Measurements from ENCODE around the gene CPSF4. TPM values are rescaled to one million over a fixed set of nuclear protein-coding genes. Genes with fewer than 3 reads are reported as not detected.
"Not testable (repeated sequence)": the region's sequence is repeated elsewhere in the genome, so short reads cannot be mapped to it uniquely, and the experiment has no call there.

Gene CPSF4
- total RNA-seq, 1 donor from 2014 or later = 16.3 TPM

DNA sequence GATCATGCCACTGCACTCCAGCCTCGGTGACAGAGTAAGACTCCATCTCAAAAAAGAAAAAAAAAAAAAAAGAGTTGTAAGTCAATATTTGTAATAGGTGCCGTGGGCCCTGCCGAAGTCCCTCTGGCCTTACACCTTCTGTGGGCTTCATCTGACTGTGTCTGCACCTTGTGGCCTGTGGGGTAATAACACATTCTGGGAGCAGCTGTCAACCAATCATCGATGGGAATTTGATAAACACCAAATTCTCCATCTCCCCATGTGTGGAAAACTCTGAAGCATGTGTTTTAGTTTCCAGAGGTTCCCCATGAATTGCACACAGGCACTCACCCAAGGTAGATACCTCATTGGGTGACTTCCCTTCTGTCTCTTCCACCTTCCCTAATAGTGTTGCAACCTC, 50.5 kb downstream of the CPSF4 start:
- DNase-seq (ENCODE audit: low read depth in 2 of 2) = no peak

DNA sequence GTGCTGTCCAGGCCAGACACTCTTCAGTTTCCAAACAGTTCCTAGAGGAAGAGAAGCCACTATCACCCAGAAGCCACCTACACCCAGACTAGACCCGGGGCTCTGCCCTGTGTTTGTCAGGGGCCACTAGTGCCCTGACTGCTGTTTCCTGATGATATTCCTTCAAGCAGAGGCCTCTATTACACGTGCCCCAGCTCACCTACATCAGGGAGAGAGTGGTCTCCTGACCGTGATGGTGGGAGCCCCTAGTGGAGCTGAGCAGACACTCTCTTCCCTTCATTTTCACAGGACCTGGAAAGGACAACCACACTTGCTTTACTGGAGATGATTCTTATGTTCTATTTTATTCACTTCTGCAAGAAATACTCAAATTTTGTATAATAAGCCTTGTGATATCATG, 52.1 kb downstream of the CPSF4 start:
- DNase-seq (ENCODE audit: low read depth in 2 of 2) = no peak

DNA sequence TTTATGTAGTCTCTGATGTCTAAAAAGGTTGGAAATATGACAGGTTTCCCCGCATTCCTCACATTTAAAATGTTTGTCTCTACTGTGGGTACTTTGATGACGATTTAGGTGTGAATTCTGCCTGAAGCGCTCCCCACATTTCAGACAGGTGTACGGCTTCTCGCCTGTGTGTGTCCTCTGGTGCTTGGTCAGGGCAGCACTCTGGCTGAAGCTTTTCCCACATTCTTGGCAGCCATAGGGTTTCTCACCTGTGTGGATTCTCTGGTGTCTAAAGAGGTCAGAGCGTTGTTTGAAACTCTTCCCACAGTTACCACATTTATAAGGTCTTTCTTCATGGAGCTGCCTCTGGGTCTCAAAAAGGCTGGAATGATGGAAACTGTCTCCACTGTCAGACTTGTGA, 55.1 kb downstream of the CPSF4 start:
- DNase-seq (ENCODE audit: low read depth in 2 of 2) = no peak

DNA sequence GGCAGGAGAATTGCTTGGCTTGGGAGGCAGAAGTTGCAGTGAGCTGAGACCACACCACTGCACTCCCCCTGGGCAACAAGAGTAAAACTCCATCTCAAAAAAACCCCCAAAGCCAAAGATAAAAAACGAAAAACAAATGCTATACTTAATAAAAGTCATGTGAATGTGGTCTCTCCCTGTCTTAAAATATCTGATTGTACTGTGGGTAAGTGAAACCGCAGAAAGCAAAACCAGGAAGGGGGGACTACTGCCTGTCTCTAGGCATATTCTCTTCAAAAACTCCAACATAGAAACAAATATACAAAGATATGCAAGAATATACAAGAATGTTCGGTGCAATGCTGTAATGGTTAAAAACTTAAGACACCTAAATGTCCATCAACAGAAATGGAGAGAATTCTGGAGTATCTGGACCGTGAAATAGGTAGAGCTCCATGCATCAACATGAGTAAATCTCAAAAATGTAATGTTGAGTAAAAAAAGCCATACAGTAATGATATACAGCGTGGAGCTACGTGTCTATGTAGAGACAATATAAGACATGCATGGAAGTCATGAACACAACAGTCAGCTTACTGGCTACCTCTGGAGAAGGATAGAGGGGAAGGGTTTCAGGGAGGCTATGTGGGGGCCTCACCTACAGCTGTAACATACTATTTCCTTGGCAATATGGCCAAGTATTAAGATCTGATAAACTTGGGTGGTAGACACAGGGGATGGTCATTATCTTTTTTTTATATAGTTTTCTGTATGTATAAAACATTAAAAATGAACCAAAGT, 59.2 kb downstream of the CPSF4 start:
- DNase-seq (ENCODE audit: low read depth in 2 of 2) = no peak

DNA sequence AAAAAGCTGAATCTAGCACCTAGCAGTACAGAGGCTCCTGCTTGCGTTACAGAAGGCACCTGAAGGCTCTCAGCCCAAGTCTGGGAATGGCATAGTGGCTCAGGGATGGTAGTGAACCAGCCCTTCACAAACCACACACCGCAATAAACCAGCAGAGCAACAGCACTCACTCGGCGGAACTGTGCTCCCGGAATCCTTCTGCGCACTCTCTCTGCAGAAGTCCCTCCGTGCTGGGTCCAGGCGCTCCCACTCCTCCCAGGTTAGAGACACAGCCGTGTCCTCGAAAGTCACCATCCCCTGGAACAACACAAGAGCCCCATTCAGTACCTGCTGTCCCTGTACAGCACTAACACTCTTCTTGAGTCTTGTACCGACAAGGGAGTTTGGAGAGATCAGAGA, 59.8 kb downstream of the CPSF4 start:
- peak in 1 of 2 donors; percentile 17 for DNase-seq (ENCODE audit: low read depth in 2 of 2)

DNA sequence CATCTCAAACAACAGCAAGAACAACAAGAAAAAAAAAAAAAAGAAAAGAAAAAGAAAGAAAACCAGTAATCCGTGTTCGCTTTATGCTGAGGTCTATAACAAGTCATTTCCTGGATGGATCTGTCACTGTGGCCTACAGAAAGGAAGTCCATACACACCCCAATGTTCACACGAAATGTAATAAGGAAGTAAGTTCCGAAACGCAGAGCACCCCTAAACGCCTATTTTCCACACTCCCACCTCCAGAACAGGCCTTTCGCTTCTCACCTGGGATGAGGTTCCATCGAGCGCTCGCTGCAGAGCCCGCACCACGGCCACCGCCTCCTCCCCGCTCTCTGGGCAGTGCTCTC, 60.6 kb downstream of the CPSF4 start:
- DNase-seq (ENCODE audit: low read depth in 2 of 2) = peak; percentile 41

DNA sequence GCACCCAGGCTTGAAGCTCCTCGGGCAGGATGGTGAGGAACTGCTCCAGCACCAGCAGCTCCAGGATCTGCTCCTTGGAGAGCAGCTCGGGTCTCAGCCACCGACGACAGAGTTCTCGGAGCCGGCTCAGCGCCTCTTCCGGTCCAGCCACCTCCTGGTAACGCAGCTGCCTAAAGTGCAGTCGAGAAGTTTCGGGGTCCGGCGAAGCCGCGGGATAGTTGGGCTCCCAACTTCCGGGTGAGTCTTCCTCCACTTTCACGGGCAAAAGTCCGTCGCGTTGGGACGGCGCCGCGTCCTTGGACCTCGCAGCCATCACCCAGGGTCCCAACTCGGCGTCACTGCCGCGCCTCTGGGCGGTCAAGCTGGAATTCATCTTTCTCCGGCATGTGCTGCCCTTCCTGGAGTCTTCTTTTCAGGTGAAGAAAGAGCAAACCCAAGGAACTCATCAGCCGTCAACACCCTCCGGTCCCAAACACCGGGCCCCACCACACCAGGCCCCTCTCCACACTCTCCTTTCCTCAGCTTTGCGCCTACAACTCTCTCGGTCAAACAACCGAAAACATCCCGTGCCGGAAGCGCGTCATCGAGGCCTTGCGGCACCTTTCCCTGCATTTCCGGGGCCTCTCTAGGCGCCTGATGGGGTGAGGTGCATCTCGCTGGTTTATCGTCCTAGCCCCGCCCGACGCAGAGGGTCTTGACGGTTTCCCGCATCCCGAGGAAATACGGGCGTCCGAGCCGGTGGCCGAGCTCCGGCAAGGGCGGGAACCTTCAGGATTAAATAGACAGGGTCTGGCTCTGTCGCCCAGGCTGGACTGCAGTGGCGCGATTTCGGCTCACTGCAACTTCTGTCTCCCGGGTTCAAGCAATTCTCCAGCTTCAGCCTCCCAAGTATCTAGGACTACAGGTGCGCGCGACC, 61.2 kb downstream of the CPSF4 start, which contains the start of gene ZNF394:
Gene ZNF394, minus strand, starts transcription at position 561 of the 916 bp plus-strand sequence. Its CDS starts 188 bp downstream, at position 373.
- peak; percentile 89 to 92 for DNase-seq (ENCODE audit: low read depth in 2 of 2)

DNA sequence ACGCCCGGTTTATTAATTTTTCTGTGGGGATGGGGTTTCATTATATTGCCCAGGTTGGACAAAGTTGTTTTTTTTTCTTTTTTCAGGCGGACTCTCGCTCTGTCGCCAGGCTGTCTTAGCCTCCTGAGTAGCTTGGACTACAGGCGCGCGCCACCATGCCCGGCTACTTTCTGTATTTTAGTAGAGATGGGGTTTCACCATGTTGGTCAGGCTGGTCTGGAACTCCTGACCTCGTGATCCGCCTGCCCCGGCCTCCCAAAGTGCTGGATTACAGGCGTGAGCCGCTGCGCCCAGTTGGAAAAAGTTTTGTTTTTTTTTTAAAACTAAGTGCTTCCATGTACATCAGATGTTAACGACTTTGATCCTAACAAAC, 61.9 kb downstream of the CPSF4 start:
- DNase-seq (ENCODE audit: low read depth in 2 of 2) = no peak

DNA sequence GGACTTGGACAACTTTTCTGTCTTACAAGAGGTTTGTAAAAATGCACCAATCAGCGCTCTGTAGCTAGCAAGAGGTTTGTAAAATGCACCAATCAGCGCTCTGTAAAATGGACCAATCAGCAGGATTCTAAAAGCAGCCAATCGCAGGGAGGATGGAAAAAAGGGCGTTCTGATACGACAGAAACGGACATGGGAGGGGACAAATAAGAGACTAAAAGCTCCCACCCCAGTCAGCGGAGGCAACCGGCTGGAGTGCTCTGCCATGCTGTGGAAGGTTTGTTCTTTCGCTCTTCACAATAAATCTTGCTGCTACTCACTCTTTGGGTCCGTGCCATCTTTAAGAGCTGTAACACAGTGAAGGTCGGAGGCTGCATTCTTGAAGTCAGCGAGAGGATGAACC, 62.5 kb downstream of the CPSF4 start:
- not testable (repeated sequence) for DNase-seq (ENCODE audit: low read depth in 2 of 2)

DNA sequence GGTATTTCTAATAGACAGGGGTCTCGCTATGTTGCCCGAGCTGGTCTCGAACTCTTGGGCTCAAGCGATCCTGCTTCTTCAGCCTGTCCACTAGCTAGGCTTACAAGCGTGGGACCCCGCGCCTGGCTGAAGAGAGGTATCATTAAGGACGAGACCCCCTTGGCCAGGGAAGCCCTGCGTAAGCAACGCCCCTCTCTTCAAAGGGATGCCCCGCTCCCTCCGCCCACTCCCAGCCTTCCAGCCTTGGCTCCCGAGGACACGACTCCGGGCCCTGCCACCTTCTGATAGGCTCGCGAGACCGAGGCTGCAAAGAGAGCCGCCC, 65.5 kb downstream of the CPSF4 start:
- no peak for DNase-seq (ENCODE audit: low read depth in 2 of 2)

DNA sequence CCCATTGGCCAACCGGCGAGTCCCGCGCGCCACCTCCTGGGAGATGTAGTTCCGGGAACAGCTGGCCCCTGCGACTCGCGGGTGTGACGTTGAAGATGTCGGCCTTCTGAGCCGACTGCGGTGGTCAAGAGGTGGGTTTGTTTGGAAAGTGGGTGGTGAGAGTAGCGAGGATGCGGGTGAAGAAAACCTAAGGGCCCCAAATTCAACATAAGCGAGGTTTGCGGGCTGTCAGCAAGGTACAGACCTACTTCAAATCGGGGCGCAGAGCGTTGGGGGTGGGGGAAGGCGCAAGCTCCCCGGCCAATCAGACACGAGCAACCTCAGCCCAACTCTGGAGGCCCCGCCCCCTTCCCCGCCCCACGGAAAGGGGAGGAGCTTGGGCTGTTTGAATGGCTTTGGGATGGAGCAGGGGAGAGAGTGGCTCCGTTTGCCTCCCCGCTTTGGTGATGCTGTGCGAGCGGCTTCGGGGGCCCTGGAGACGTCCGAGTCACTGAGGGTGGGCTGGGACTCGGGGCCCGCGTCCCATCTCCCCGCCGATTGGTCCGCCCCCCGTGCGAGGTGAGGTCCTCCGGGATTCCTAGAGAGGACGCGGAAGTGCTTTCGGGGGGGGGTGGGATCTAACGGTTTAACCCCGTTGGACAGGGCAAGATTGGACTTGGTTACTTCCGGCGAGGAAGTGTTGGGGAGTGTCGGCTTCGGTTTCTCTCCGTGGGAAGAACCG, 66.0 kb downstream of the CPSF4 start, which contains the start of gene ZKSCAN5:
Gene ZKSCAN5, plus strand, starts transcription at position 60 of the 721 bp plus-strand sequence. CDS start 1,383 bp downstream, outside the sequence.
- peak; percentile 98 for DNase-seq (ENCODE audit: low read depth in 2 of 2)

DNA sequence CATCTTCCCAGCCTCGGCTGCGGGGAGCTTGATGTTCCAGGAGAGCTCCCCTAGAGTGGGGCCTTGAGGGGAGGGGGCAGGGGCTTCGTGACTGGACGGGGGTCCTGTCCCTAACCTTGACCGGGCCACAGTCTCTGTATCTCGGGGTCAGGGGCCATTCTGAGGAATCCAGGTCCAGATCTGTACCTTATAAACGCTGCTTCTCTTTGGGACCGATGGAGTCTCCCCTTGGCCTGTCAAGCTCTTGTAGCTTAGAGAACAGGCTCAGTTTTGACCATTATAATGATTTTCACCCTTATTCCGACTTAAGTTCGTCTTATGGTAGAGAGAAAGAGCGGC, 66.5 kb downstream of the CPSF4 start:
- DNase-seq (ENCODE audit: low read depth in 2 of 2) = peak in 1 of 2 donors; percentile 22

Other genes with a start within 250 kb of the CPSF4 start
- gene KPNA7, start 230.8 kb upstream of the CPSF4 start, total RNA-seq = not detected in 2 replicates
- 0.22 TPM in 1 of 2 replicates, not detected in the other for gene MYH16, start 166.1 kb upstream of the CPSF4 start, total RNA-seq
- 153 and 182 TPM in 2 replicates for gene ARPC1A, start 113.0 kb upstream of the CPSF4 start, total RNA-seq
- gene ARPC1B, start 64.2 kb upstream of the CPSF4 start, total RNA-seq = 275 and 340 TPM in 2 replicates
- gene PDAP1, start 30.3 kb upstream of the CPSF4 start, total RNA-seq = 15.7 and 17.9 TPM in 2 replicates
- 73.0 and 75.0 TPM in 2 replicates for gene BUD31, start 30.0 kb upstream of the CPSF4 start, total RNA-seq
- 3.1 and 4.2 TPM in 2 replicates for gene PTCD1, start 145 bp upstream of the CPSF4 start, total RNA-seq
- gene ATP5MF, start 27.2 kb downstream of the CPSF4 start, total RNA-seq = 359 and 414 TPM in 2 replicates
- 2.4 and 3.6 TPM in 2 replicates for gene ZNF789, start 33.9 kb downstream of the CPSF4 start, total RNA-seq
- gene ZNF394, start 61.3 kb downstream of the CPSF4 start, total RNA-seq = 17.2 and 25.8 TPM in 2 replicates
- 6.1 and 7.5 TPM in 2 replicates for gene ZKSCAN5, start 65.7 kb downstream of the CPSF4 start, total RNA-seq
- 3.3 and 3.8 TPM in 2 replicates for gene FAM200A, start 113.2 kb downstream of the CPSF4 start, total RNA-seq
- gene ZNF655, start 119.7 kb downstream of the CPSF4 start, total RNA-seq = 4.6 and 9.5 TPM in 2 replicates
- 0.22 TPM in 1 of 2 replicates, not detected in the other for gene TMEM225B, start 159.3 kb downstream of the CPSF4 start, total RNA-seq
- 7.4 and 12.1 TPM in 2 replicates for gene ZSCAN25, start 178.0 kb downstream of the CPSF4 start, total RNA-seq
- not detected in 2 replicates for gene CYP3A5, start 241.1 kb downstream of the CPSF4 start, total RNA-seq